Neuron (in vitro differentiated cells): ENCODE measurements around the gene PDIA5.

Experiments
- H2AFZ ChIP-seq: one replicate; pipeline ENCODE4 v1.6.1; 2013; ENCODE audit warnings: low read depth, mild to moderate bottlenecking, inconsistent platforms, low read length, moderate library complexity
- H3K27me3 ChIP-seq: one replicate; pipeline ENCODE4 v1.6.1; 2013; ENCODE audit warnings: low read length; ENCODE audit not compliant: insufficient read depth
- H3K36me3 ChIP-seq: one replicate; pipeline ENCODE4 v1.6.1; 2013; ENCODE audit warnings: low read length; ENCODE audit not compliant: insufficient read depth
- H3K4me1 ChIP-seq: one replicate; pipeline ENCODE4 v1.6.1; 2013; ENCODE audit warnings: low read length; ENCODE audit not compliant: insufficient read depth
- H3K4me3 ChIP-seq: 2 replicates; pipeline ENCODE4 v1.5.1; 2013; ENCODE audit warnings: mild to moderate bottlenecking, low read length, moderate library complexity
- H3K9me3 ChIP-seq: one replicate; pipeline ENCODE4 v1.6.1; 2013; ENCODE audit warnings: low read length

The PDIA5 gene

GRCh38 chr3:123067689-123068600, 1.1 kb downstream of the PDIA5 start:
- H3K36me3 ChIP-seq = no peaks in the 10 kb centered on the region
- H3K4me3 ChIP-seq = peak overlapping the region; percentile 92
- H2AFZ ChIP-seq = peak overlapping the region; percentile 91
- H3K4me1 ChIP-seq = peaks cover 17% of the 10 kb centered on the region
- H3K9me3 ChIP-seq = no peaks in the 10 kb centered on the region
- no peaks in the 10 kb centered on the region for H3K27me3 ChIP-seq

- peaks cover 17% of the 10 kb centered on the region for H3K4me1 ChIP-seq
- H3K9me3 ChIP-seq = no peaks in the 10 kb centered on the region
- no peak overlapping the region for H2AFZ ChIP-seq
- no peaks in the 10 kb centered on the region for H3K36me3 ChIP-seq
- peak overlapping the region; percentile 92 for H3K4me3 ChIP-seq
- H3K27me3 ChIP-seq = no peaks in the 10 kb centered on the region
Observed at GRCh38 chr3:123068601-123069381, 2.0 kb downstream of the PDIA5 start.

GRCh38 chr3:123070510-123070909, 3.7 kb downstream of the PDIA5 start:
- H3K27me3 ChIP-seq = no peaks in the 10 kb centered on the region
- H3K9me3 ChIP-seq = no peaks in the 10 kb centered on the region
- H3K4me3 ChIP-seq = no peak overlapping the region
- H3K36me3 ChIP-seq = no peaks in the 10 kb centered on the region
- peaks cover 17% of the 10 kb centered on the region for H3K4me1 ChIP-seq
- no peak overlapping the region for H2AFZ ChIP-seq

- Histone ChIP-seq H3K4me3 (no peak overlapping the region), H3K27me3 (no peaks in the 10 kb centered on the region), H3K36me3 (no peaks in the 10 kb centered on the region), H3K9me3 (no peaks in the 10 kb centered on the region), H2AFZ (no peak overlapping the region), H3K4me1 (peaks cover 17% of the 10 kb centered on the region)
Observed at GRCh38 chr3:123071146-123071545, 4.3 kb downstream of the PDIA5 start.

GRCh38 chr3:123071581-123071980, 4.8 kb downstream of the PDIA5 start:
- Histone ChIP-seq H3K36me3 (no peaks in the 10 kb centered on the region), H3K4me3 (no peak overlapping the region), H3K27me3 (no peaks in the 10 kb centered on the region), H3K9me3 (no peaks in the 10 kb centered on the region), H3K4me1 (peaks cover 17% of the 10 kb centered on the region), H2AFZ (no peak overlapping the region)

- no peak overlapping the region for H2AFZ ChIP-seq
- peaks cover 17% of the 10 kb centered on the region for H3K4me1 ChIP-seq
- H3K9me3 ChIP-seq = no peaks in the 10 kb centered on the region
- H3K36me3 ChIP-seq = no peaks in the 10 kb centered on the region
- no peaks in the 10 kb centered on the region for H3K27me3 ChIP-seq
- no peak overlapping the region for H3K4me3 ChIP-seq
Observed at GRCh38 chr3:123072152-123072551, 5.3 kb downstream of the PDIA5 start.

GRCh38 chr3:123072564-123072963, 5.7 kb downstream of the PDIA5 start:
- Histone ChIP-seq H3K9me3 (no peaks in the 10 kb centered on the region), H3K27me3 (no peaks in the 10 kb centered on the region), H3K4me3 (no peak overlapping the region), H2AFZ (no peak overlapping the region), H3K36me3 (no peaks in the 10 kb centered on the region), H3K4me1 (peaks cover 17% of the 10 kb centered on the region)

GRCh38 chr3:123075359-123075758, 8.5 kb downstream of the PDIA5 start:
- Histone ChIP-seq H3K36me3 (no peaks in the 10 kb centered on the region), H3K9me3 (no peaks in the 10 kb centered on the region), H2AFZ (no peak overlapping the region), H3K4me3 (no peak overlapping the region), H3K27me3 (no peaks in the 10 kb centered on the region), H3K4me1 (peaks cover 2% of the 10 kb centered on the region)

- Histone ChIP-seq H3K4me3 (no peak overlapping the region), H3K36me3 (no peaks in the 10 kb centered on the region), H3K4me1 (no peaks in the 10 kb centered on the region), H3K27me3 (no peaks in the 10 kb centered on the region), H2AFZ (no peak overlapping the region), H3K9me3 (no peaks in the 10 kb centered on the region)
Observed at GRCh38 chr3:123076112-123076495, 9.3 kb downstream of the PDIA5 start.

- H3K36me3 ChIP-seq = no peaks in the 10 kb centered on the region
- no peaks in the 10 kb centered on the region for H3K4me1 ChIP-seq
- H3K27me3 ChIP-seq = no peaks in the 10 kb centered on the region
- no peak overlapping the region for H3K4me3 ChIP-seq
- H2AFZ ChIP-seq = no peak overlapping the region
- H3K9me3 ChIP-seq = no peaks in the 10 kb centered on the region
Observed at GRCh38 chr3:123076496-123077418, 9.9 kb downstream of the PDIA5 start.

- Histone ChIP-seq H3K9me3 (no peaks in the 10 kb centered on the region), H3K4me1 (peaks cover 10% of the 10 kb centered on the region), H3K4me3 (no peak overlapping the region), H3K36me3 (no peaks in the 10 kb centered on the region), H2AFZ (no peak overlapping the region), H3K27me3 (no peaks in the 10 kb centered on the region)
Observed at GRCh38 chr3:123078101-123078500, 11.3 kb downstream of the PDIA5 start.

- H3K9me3 ChIP-seq = no peaks in the 10 kb centered on the region
- peaks cover 37% of the 10 kb centered on the region for H3K4me1 ChIP-seq
Observed at GRCh38 chr3:123080864-123081562, 14.2 kb downstream of the PDIA5 start.

More at GRCh38 chr3:123080864-123081562, 14.2 kb downstream of the PDIA5 start:
- no peak overlapping the region for H3K4me3 ChIP-seq
- no peak overlapping the region for H2AFZ ChIP-seq
- H3K36me3 ChIP-seq = no peaks in the 10 kb centered on the region
- H3K27me3 ChIP-seq = no peaks in the 10 kb centered on the region
